Ectodermal cell (in vitro differentiated cells): ENCODE measurements around the gene ABCA2.

ENCODE experiments used
- H3K27ac ChIP-seq: 2 replicates; pipeline ENCODE4 v1.7.0; 2013; ENCODE audit warnings: mild to moderate bottlenecking, low read depth, low read length; ENCODE audit not compliant: insufficient read depth, poor library complexity, severe bottlenecking
- H3K27me3 ChIP-seq: 2 replicates; pipeline ENCODE4 v1.7.0; 2013; ENCODE audit warnings: mild to moderate bottlenecking, low read length; ENCODE audit not compliant: insufficient read depth, control insufficient read depth, poor library complexity, severe bottlenecking
- H3K36me3 ChIP-seq: one replicate; pipeline ENCODE4 v1.7.0; 2013; ENCODE audit warnings: low read length; ENCODE audit not compliant: control insufficient read depth, insufficient read depth
- H3K4me1 ChIP-seq: one replicate; pipeline ENCODE4 v1.7.0; 2013; ENCODE audit warnings: low read length; ENCODE audit not compliant: control insufficient read depth, insufficient read depth
- H3K4me3 ChIP-seq: 2 replicates; pipeline ENCODE4 v1.7.0; 2013; ENCODE audit warnings: low read depth, low read length, control low read depth; ENCODE audit not compliant: insufficient read depth
- H3K9me3 ChIP-seq: 2 replicates; pipeline ENCODE4 v1.7.0; 2013; ENCODE audit warnings: mild to moderate bottlenecking, low read length, moderate library complexity; ENCODE audit not compliant: control insufficient read depth
- WGBS, 2 experiments: methylation state at CpG; one replicate each; pipeline ENCODE4 v1.1.7; 2013; ENCODE audit warnings: missing lambda C conversion rate in 2 of 2; 5-methylcytosine and 5-hydroxymethylcytosine counted together

Gene ABCA2

GRCh38 chr9:137044502-137045177, 16.6 kb upstream of the ABCA2 start:
- peaks cover 60% of the 10 kb centered on the region for H3K27me3 ChIP-seq
- peak overlapping the region; percentile 56 for H3K4me3 ChIP-seq
- WGBS, 2 experiments: 76 to 80% methylated on average over 18 of the region's 18 CpGs
- peaks cover 9% of the 10 kb centered on the region for H3K4me1 ChIP-seq
- H3K36me3 ChIP-seq: no peaks in the 10 kb centered on the region
- H3K9me3 ChIP-seq: no peaks in the 10 kb centered on the region
- no peak overlapping the region for H3K27ac ChIP-seq

GRCh38 chr9:137044037-137044436, 16.0 kb upstream of the ABCA2 start:
- H3K36me3 ChIP-seq: peaks cover 3% of the 10 kb centered on the region
- H3K4me1 ChIP-seq: peaks cover 9% of the 10 kb centered on the region
- no peak overlapping the region for H3K4me3 ChIP-seq
- no peaks in the 10 kb centered on the region for H3K9me3 ChIP-seq
- 86 to 88% methylated on average over 12 of the region's 12 CpGs for WGBS, 2 experiments
- H3K27ac ChIP-seq: no peak overlapping the region
- H3K27me3 ChIP-seq: peaks cover 54% of the 10 kb centered on the region

GRCh38 chr9:137042751-137043727, 15.0 kb upstream of the ABCA2 start:
- no peak overlapping the region for H3K27ac ChIP-seq
- peaks cover 9% of the 10 kb centered on the region for H3K4me1 ChIP-seq
- H3K9me3 ChIP-seq: no peaks in the 10 kb centered on the region
- 90 to 91% methylated on average over 36 of the region's 36 CpGs for WGBS, 2 experiments
- no peak overlapping the region for H3K4me3 ChIP-seq
- peaks cover 4% of the 10 kb centered on the region for H3K36me3 ChIP-seq
- peaks cover 44% of the 10 kb centered on the region for H3K27me3 ChIP-seq

- H3K27me3 ChIP-seq: peaks cover 25% of the 10 kb centered on the region
- H3K36me3 ChIP-seq: peaks cover 4% of the 10 kb centered on the region
- peaks cover 9% of the 10 kb centered on the region for H3K4me1 ChIP-seq
- H3K4me3 ChIP-seq: no peak overlapping the region
- WGBS, 2 experiments: 77% methylated on average over 16 of the region's 16 CpGs
- H3K27ac ChIP-seq: no peak overlapping the region
- H3K9me3 ChIP-seq: no peaks in the 10 kb centered on the region
These were observed 13.1 kb upstream of the ABCA2 start for GRCh38 chr9:137041124-137041523.

GRCh38 chr9:137040568-137040967, 12.5 kb upstream of the ABCA2 start:
- Histone ChIP-seq H3K36me3 (peaks cover 4% of the 10 kb centered on the region), H3K4me3 (no peak overlapping the region), H3K27me3 (peaks cover 19% of the 10 kb centered on the region), H3K4me1 (peaks cover 9% of the 10 kb centered on the region), H3K9me3 (no peaks in the 10 kb centered on the region), H3K27ac (no peak overlapping the region)
- 92 to 93% methylated on average over 23 of the region's 23 CpGs for WGBS, 2 experiments

GRCh38 chr9:137039611-137040366, 11.8 kb upstream of the ABCA2 start:
- WGBS, 2 experiments: 95 to 97% methylated on average over 32 of the region's 32 CpGs
- H3K27me3 ChIP-seq: peaks cover 13% of the 10 kb centered on the region
- H3K4me3 ChIP-seq: no peak overlapping the region
- no peak overlapping the region for H3K27ac ChIP-seq
- peaks cover 4% of the 10 kb centered on the region for H3K36me3 ChIP-seq
- no peaks in the 10 kb centered on the region for H3K9me3 ChIP-seq
- peaks cover 2% of the 10 kb centered on the region for H3K4me1 ChIP-seq

GRCh38 chr9:137038916-137039315, 10.9 kb upstream of the ABCA2 start:
- Histone ChIP-seq H3K4me1 (no peaks in the 10 kb centered on the region), H3K27ac (no peak overlapping the region), H3K27me3 (peaks cover 8% of the 10 kb centered on the region), H3K9me3 (no peaks in the 10 kb centered on the region), H3K36me3 (peaks cover 4% of the 10 kb centered on the region), H3K4me3 (no peak overlapping the region)
- WGBS, 2 experiments: 93% methylated on average over 9 of the region's 9 CpGs

GRCh38 chr9:137037483-137037882, 9.4 kb upstream of the ABCA2 start:
- WGBS, 2 experiments: 93 to 95% methylated on average over 10 of the region's 10 CpGs
- peaks cover 5% of the 10 kb centered on the region for H3K27me3 ChIP-seq
- no peaks in the 10 kb centered on the region for H3K9me3 ChIP-seq

GRCh38 chr9:137037035-137037434, 9.0 kb upstream of the ABCA2 start:
- Histone ChIP-seq H3K9me3 (no peaks in the 10 kb centered on the region), H3K4me3 (no peak overlapping the region), H3K36me3 (peaks cover 4% of the 10 kb centered on the region), H3K27me3 (peaks cover 5% of the 10 kb centered on the region), H3K27ac (no peak overlapping the region), H3K4me1 (no peaks in the 10 kb centered on the region)
- WGBS, 2 experiments: 89 to 96% methylated on average over 13 of the region's 13 CpGs

More at GRCh38 chr9:137037483-137037882, 9.4 kb upstream of the ABCA2 start:
- no peak overlapping the region for H3K27ac ChIP-seq
- H3K4me1 ChIP-seq: no peaks in the 10 kb centered on the region
- peaks cover 4% of the 10 kb centered on the region for H3K36me3 ChIP-seq
- H3K4me3 ChIP-seq: no peak overlapping the region
